Measurements from ENCODE around the gene COL4A1. TPM values are rescaled to one million over a fixed set of nuclear protein-coding genes. Genes with fewer than 3 reads are reported as not detected.

The COL4A1 gene
- total RNA-seq, 2 donors from 2014 or later: 27.0 to 97.0 TPM

- no peak for DNase-seq
- intact Hi-C loops (cut with DNase I): no loop called here
- Histone ChIP-seq H3K36me3 (no peaks in the 10 kb centered on the region), H3K4me1 (no peaks in the 10 kb centered on the region), H3K4me3 (no peak overlapping the region), H3K9me3 (no peaks in the 10 kb centered on the region), H3K27ac (peak overlapping the region; percentile 47), H3K27me3 (no peaks in the 10 kb centered on the region), H3K9ac (ENCODE audit: low read depth in 2 of 2, low read length in 2 of 2) (no peak overlapping the region)
- TF ChIP-seq CTCF (IDR thresholded peaks at IDR 0.05): no peak
These were observed 180.5 kb downstream of the COL4A1 start for GRCh38 chr13:110126391-110126961.

- TF ChIP-seq CTCF (IDR thresholded peaks at IDR 0.05): no peak
- peak overlapping the region; percentile 47 for H3K27ac ChIP-seq
- no peak for DNase-seq
- H3K36me3 ChIP-seq: no peaks in the 10 kb centered on the region
- no peaks in the 10 kb centered on the region for H3K27me3 ChIP-seq
- H3K4me1 ChIP-seq: no peaks in the 10 kb centered on the region
- H3K9me3 ChIP-seq: no peaks in the 10 kb centered on the region
- intact Hi-C loops (cut with DNase I): no loop called here
- no peak overlapping the region for H3K4me3 ChIP-seq
- H3K9ac ChIP-seq (ENCODE audit: low read depth in 2 of 2, low read length in 2 of 2): no peak overlapping the region
These were observed 181.2 kb downstream of the COL4A1 start for GRCh38 chr13:110125613-110126272.

- no peaks in the 10 kb centered on the region for H3K27me3 ChIP-seq
- no peak overlapping the region for H3K27ac ChIP-seq
- H3K4me1 ChIP-seq: no peaks in the 10 kb centered on the region
- H3K9ac ChIP-seq (ENCODE audit: low read depth in 2 of 2, low read length in 2 of 2): no peak overlapping the region
- H3K36me3 ChIP-seq: no peaks in the 10 kb centered on the region
- no peak overlapping the region for H3K4me3 ChIP-seq
- DNase-seq: no peak
- H3K9me3 ChIP-seq: no peaks in the 10 kb centered on the region
- intact Hi-C loops (cut with DNase I): no loop called here
- TF ChIP-seq CTCF (IDR thresholded peaks at IDR 0.05): no peak
These were observed 181.8 kb downstream of the COL4A1 start for GRCh38 chr13:110125157-110125556.

GRCh38 chr13:110124201-110124940, 182.6 kb downstream of the COL4A1 start:
- H3K4me1 ChIP-seq: no peaks in the 10 kb centered on the region
- DNase-seq: no peak
- no peak overlapping the region for H3K27ac ChIP-seq
- H3K9me3 ChIP-seq: no peaks in the 10 kb centered on the region
- TF ChIP-seq CTCF (IDR thresholded peaks at IDR 0.05): no peak
- no peak overlapping the region for H3K9ac ChIP-seq (ENCODE audit: low read depth in 2 of 2, low read length in 2 of 2)
- H3K4me3 ChIP-seq: no peak overlapping the region
- intact Hi-C loops (cut with DNase I): no loop called here
- H3K36me3 ChIP-seq: no peaks in the 10 kb centered on the region
- no peaks in the 10 kb centered on the region for H3K27me3 ChIP-seq

GRCh38 chr13:110123041-110123809, 183.7 kb downstream of the COL4A1 start:
- no peaks in the 10 kb centered on the region for H3K9me3 ChIP-seq
- H3K4me3 ChIP-seq: no peak overlapping the region
- DNase-seq: no peak
- H3K4me1 ChIP-seq: no peaks in the 10 kb centered on the region
- no peak for TF ChIP-seq CTCF (IDR thresholded peaks at IDR 0.05)
- no peaks in the 10 kb centered on the region for H3K27me3 ChIP-seq
- no peaks in the 10 kb centered on the region for H3K36me3 ChIP-seq
- intact Hi-C loops (cut with DNase I): no loop called here
- no peak overlapping the region for H3K9ac ChIP-seq (ENCODE audit: low read depth in 2 of 2, low read length in 2 of 2)
- H3K27ac ChIP-seq: no peak overlapping the region

All from colonic mucosa (tissue), 4 donors.